Head of caudate nucleus (tissue), 42 donors: ENCODE measurements around the gene PFKM.
A peak's percentile ranks its signal among the peaks of the same experiment; 100 is the strongest.
"Not testable (repeated sequence)": the region's sequence is repeated elsewhere in the genome, so short reads cannot be mapped to it uniquely, and the experiment has no call there.

Experiments
- DNase-seq, 42 donors: peaks; one replicate each; pipeline versions ENCODE4 v3.0.0 to v3.0.0-alpha.2; 2020 to 2021; ENCODE audit warnings: mixed read lengths in 7 of 42
- intact Hi-C: fragments of 100-400 bp; cut with DNase I; formaldehyde crosslinking; loops from one replicate; pipeline ENCODE4 v1.15.0; 2022

PFKM gene

DNA sequence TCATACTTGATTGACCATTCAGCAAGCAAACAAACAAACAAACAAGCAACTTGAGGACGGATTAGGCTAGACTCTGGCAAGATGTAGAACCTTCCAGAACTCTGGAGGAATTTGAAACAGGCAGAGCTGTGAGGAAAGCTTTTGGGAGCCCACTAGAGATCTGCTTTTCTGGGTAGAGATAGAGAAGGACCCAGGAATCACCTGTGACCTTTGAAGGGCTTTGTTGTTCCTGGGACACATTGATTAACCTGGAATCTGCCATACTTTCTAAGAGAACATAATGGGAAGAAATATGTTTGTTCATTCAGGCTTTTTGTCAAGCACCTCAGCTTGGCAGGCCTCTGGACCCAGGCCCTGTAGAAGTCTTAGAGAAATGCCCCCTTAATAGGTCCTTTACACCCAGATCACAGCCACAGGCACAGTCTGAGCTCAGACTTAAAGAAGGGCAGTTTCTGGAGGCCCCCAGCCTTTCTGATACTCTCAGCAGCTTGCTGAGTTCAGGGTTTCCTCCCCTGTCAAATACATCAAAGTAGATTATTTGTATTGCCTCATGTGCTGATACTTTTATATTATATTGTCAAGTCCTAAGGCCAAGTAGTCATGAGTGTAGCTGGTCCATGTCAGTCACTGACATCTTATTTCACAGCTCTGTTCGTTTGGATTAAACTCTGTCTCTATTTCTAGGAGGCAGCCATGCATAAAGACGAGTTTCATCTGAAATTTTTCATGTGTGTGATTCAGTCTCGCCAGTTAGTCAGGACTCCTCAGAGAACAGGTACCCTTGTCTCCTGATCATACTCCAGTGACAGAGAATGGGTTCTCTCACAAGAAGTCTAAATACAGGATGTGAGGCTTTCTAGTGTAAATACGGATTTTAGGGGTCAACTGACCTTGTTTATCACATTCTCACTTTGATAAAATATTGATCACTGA is 12.2 kb upstream of the PFKM start:
- DNase-seq: no peak
- intact Hi-C loops: loop anchor here (2.0 kb wide), 1 partner anchor 50 kb away; the partner anchor contains the start of gene ASB8

DNA sequence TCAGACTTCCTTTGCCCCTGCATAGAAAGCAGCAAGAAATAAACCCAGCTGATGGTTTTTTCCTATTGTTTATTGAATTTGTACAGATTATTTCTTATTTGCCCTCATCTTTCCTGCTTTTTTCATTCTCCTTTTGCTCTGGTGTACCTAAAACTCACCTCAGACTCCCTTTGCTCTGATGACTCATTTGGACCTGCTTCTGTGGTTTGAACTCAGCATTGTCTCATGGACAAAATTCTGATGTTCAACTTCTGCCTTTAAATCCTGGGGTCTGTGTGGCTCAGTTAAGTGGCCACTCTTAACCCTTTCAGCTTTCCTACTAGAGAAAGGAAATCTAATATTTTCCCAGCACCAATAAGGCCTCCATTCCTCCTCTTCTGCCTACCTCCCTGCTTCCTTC is 9.7 kb upstream of the PFKM start:
- intact Hi-C loops: no loop called here
- DNase-seq: no peak

DNA sequence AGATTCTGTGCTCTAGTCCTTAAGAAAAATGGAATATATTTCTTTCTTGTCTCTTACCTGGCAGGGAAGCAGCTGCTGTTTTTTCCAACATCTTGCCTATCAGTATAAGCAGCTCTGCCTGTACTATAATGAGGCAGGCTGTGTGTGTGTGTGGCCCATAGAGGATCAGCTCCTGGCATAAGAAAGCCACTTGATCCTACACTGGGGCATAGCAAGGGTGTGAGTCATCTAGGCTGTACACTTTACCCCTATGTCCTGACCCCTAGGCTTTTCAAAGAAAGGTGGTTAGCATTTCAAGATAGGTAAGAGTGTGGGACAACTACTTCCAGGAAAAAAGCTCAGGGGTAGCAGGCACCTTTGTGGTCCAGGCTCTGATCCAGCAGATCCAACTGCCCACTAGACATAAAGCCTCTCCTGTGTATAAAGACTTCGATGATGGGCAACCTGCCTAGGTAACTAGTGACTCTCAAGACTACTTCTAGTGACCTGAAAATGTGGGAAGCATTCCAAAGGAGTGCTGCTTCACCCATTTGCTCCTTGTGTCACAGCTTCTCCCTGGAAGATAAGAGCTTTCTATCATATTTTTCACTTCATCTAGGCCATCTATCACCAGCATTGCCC is 8.4 kb upstream of the PFKM start:
- intact Hi-C loops: no loop called here
- no peak for DNase-seq

DNA sequence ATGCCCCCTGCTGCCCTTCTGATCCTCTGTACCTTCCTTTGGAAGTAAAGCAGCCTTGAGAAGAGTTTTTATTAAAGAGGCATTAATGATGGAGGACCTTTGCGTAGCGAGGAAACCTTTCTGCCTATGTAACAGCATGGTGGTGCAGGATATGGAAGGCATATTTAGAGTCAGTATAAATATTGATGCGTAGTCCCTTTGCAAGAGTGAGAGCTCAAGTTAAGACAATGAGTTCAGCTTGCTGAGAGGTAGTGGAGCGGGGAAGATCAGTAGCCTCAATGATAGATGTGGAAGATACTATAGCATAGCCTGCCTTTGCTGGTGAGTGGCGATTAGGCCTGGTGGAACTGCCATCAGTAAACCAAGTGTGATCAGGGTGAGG is 7.9 kb upstream of the PFKM start:
- DNase-seq, intact Hi-C loops: not testable (repeated sequence)

DNA sequence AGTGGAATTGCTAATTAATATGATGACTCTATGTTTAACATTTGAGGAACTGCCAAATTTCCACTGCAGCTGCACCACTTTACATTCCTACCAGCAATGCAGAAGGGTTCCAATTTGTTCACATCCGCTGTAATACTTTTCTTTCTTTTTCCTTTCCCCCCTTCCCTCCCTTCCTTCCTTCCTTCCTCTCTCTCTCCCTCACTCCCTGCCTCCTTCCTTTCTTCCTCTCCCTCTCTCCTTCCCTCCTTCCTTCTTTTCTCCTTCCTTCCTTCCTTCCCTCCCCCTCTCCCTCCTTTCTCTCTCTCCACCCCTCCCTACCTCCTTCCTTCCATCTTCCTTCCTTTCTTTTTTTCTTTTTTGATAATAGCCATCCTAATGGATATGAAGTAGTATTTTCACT is 3.2 kb upstream of the PFKM start:
- intact Hi-C loops: no loop called here
- no peak for DNase-seq

DNA sequence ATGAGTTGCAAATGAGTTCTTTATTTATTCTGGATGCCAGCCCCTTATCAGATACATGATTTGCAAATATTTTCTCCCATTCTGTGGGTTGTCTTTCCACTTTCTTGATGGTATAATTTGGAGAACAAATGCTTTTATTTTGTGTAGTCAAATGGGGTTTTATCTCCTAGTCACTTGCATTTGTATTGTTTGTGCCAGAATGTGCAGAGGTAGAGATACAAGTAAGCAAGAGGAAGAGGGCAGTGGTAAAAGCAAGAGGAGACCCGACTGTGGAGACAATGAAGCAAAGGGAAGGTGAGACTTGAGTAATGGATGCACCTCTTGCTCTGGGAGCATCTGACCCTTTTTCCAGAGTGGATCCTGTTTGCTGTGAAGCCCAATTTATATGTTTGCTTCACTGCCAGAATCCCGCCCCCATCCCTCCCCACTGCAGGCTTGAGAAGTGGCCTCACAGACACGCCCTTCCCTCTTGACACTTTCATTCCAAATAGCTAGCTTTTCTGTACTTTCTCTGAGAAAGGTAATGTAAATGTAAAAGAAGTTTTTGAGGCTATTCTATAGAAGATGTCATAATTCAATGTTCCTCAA is 786 bp upstream of the PFKM start:
- DNase-seq: no peak
- intact Hi-C loops: no loop called here

DNA sequence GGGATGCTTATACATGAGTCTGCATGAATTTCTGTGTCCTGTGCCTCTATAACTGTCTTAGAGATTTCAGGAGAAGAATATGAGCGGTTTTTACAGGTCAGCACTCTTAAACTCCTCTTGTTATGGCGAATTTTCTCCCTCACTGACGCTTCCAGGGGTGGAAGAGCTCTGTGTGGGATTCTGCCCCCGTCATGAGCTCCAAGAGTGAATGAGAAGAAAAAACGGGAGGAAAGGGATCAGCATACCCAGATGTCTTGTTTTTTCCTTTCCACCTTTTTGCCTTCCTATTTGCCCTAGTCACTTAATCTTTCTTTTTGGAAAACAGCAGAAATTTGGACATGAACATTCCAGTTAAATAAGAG is 651 bp downstream of the PFKM start:
- DNase-seq: peak in 19 of 42 donors; percentile 7 to 65 (median 21)

DNA sequence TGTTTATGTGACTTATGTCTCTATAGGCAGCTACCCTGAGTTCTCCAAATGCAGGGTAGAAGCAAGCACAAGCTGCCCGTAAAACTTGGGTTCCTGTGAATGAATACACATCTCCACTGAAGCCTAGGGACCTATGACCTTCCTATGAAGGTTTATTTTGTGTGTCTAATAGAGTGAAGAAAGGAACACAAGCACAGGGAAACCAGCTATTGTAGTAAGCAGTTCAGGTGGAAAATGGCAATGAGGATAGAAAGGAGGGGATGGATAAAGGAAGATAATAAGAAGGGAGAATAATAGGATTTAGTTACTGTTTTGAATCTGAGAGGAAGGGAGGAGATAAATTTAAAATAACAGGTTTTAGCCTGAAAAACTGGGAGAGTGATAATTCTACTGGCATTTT is 2.4 kb downstream of the PFKM start:
- intact Hi-C loops: no loop called here

More for the DNA sequence above, 651 bp downstream of the PFKM start:
- intact Hi-C loops: no loop called here

DNA sequence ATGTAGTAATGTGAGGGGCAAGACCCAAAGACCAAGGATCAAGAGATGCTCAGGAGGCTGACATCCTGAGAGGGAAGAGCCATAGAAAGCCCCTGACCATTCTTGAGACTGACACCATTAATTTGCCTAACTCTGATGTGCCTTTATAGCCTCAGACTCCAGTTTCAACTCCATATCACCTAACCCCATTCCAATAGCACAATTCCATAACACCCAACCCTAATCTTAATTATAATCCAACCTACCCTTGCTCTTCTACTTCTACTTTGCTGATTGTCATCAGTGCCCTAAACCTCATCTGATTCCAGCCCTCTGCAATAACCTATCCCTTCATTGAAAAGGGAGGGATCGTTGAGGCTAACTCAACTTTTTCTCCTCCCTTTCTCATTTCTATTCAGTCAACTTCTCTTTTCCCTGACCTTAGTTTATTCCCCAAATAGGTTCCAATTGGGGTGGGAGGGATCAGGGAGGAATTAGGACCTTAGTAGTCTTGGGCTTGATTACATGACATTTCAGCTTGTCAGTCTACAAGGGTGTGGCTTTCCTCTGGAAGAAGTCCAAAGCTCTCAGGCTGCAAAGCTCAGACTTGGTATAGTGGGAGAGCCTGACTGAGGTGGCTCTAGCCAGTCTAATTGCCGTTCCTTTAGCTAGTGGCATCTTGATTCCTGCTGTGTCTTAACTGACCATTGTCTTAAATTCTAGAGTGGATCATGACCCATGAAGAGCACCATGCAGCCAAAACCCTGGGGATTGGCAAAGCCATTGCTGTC is 3.1 kb downstream of the PFKM start:
- no peak for DNase-seq
- intact Hi-C loops: no loop called here

More for the DNA sequence above, 2.4 kb downstream of the PFKM start:
- no peak for DNase-seq

DNA sequence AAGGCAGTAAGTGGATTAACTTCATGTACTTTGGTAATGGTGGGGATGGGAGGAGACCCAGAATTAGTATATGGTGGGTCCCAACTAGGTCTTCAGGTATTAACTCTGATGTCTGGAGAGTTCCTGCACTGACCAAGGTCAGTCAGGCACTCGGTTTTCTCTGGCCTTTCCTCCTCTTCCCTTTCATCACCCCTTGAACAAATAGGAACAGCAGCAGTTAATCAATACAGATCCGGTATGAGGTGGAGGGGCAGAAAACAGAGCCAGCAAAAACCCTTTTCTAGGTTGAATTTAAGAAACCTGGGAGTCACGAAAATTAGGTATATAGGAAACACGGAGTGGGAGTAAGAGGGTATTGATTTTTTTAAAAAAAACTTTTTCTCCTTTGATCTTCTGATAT is 4.0 kb downstream of the PFKM start:
- intact Hi-C loops: no loop called here
- no peak for DNase-seq

DNA sequence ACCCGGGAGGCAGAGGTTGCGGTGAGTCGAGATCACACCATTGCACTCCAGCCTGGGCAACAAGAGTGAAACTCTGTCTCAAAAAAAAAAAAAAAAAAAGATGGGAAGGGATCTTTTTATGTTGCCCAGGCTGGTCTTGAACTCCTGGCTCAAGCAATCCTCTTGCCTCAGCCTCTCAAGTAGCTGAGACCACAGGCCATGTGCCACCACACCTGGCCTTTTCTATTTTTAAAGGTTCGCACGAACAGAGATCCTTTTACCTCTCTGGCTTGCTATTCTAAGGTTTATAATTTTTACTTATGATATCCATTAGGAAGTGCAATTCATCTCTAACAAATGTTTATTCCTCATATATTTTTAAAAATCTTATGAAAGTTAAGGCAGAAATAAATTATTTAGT is 6.4 kb downstream of the PFKM start:
- intact Hi-C loops, DNase-seq: not testable (repeated sequence)

DNA sequence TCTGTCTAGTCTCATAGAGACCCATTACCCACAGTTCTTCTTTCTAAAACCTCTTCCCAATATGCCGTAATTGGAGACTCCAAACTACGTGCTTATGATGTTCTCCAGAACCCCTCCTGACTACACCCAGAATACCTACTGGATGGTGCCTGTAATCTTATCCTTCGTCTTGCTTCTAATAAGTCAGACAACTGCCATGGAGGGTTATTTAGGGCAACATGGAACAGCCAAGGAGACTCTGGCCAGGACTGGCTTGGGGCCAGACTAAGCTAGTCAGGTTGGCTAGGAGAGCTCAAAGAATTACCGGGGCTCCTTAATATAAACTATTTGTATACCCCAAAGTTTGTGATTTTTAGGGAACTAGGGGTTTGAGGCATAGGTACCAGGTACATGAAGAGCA is 6.8 kb downstream of the PFKM start:
- DNase-seq: peak in 3 of 42 donors; percentile 20 to 46 (median 34)
- intact Hi-C loops: no loop called here

DNA sequence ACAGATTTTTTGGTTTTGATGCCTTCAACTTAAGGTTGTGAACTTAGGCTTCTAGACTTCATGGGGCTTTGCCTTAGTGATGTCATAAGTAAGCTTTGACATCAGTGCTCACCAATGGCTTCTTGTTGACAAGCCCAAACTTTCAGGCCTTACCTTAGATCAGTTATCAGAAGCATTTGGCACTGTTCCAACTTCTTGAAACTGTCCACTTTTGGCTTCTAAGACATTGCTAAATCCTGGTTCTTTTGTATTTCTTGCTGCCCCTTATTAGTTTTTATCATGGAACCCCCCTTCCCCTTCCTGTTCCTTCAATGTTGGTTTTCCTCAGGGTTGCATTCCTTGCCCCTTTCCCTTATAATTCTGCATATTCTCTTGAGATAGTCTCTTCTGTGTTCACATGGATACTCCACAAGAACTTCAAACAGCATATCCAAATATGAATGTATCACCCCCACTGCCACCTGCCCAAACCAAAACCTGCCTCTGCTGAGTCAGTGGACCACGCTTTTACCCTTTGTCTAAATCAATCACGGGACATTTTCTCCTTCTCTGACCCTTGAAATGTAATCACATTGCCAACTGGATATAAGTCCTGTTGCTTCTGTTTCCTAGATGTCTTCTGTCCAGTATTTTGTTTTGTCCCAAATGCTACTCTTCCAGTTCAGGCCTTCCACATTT is 7.9 kb downstream of the PFKM start:
- no peak for DNase-seq
- intact Hi-C loops: no loop called here

DNA sequence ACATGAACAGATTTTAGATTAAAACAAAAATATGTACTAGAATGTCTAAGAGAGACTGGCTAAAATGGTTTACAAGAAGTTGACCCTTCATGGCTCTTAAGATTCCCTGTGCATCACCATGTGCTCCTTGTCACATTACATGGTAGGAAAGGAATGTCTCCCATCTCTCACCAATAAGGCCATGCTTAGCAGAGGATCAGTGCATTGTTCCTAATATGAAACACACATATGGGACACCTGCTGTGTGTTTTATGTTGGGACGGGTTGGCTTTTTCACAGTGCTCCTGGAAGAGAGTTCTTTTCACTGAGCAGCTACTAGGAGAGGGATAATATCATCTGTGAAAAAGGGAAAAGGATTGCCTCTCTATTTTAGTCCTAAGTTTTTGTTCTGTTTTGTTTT is 9.6 kb downstream of the PFKM start:
- intact Hi-C loops: no loop called here
- DNase-seq: no peak

DNA sequence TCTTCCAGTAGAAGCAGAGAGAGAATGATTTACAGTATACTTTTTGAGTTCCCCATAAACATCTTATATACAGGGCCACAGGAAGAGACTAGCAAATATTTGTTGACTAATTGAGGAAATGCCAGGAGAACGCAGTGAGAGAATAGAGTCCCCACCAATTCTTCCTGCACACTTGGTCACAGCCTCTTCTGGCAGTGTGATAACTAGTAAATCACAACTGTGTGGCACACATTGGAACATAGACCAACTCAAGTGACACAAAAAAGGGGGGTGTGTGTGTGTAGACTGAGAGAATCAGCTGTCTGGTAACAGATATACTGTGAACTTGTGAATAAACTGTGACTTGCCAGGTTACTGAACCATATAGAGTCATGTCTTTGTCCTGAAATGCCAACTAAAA is 10.2 kb downstream of the PFKM start:
- intact Hi-C loops: no loop called here

DNA sequence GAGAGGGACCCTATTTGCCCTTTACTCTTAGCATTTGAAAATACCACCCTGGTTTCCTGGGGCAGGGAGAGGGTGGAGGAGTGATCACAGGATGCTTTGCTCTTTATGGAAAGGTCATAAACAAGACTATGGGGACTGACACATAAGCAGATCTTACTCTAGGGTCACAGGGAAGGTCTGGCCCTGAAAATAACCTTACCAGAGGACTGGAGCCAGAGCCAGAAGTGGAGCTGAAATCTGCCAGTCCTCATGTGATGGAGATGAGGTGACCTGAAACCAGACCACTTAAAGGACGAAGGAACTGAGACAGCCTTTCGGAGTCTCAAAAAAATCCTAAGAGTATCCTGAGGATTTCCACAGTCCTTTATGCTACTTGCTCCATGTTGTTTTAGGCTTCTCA is 12.4 kb downstream of the PFKM start:
- DNase-seq: no peak
- intact Hi-C loops: no loop called here

More for the DNA sequence above, 10.2 kb downstream of the PFKM start:
- no peak for DNase-seq

DNA sequence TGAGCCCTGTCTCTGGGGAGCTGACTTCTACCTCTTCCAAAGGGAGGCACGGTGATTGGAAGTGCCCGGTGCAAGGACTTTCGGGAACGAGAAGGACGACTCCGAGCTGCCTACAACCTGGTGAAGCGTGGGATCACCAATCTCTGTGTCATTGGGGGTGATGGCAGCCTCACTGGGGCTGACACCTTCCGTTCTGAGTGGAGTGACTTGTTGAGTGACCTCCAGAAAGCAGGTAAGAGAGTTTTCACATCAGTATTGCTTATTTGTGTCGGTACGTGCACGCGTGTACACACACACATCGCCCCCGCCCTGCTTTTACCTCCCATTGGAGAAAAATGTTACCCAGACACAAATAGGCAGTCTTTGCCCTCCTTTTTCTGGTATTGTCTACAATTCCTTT is 13.7 kb downstream of the PFKM start:
- DNase-seq: no peak
- intact Hi-C loops: no loop called here

DNA sequence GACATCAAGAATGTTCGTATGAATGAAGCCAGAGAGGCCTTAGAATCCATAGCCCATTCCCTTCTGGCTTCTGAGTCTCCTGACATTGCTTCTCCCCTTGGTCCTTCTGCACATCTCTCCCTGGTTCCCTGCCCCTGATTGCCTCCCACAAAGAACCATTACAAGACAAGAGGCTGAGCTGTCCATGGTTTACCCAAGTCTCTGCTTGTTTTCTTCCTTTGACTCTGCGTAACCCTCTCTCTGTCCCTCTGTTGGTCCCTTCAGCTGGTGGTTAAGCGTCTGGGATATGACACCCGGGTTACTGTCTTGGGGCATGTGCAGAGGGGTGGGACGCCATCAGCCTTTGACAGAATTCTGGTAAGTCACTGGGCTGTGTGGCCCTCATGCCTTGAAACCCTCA is 15.9 kb downstream of the PFKM start:
- intact Hi-C loops: no loop called here
- DNase-seq: no peak
